GM18517 (cell line): ENCODE results near the gene ZNF142.
A peak's percentile ranks its signal among the peaks of the same experiment; 100 is the strongest.
"Not testable (repeated sequence)": the region's sequence is repeated elsewhere in the genome, so short reads cannot be mapped to it uniquely, and the experiment has no call there.

Experiments used
- ATAC-seq: cut with Tn5 transposase; IDR thresholded peaks from one replicate; pipeline ENCODE4 v1.9.1; 2021; ENCODE audit warnings: mild to moderate bottlenecking, moderate library complexity; ENCODE audit not compliant: unreplicated experiment

Gene ZNF142

GRCh38 chr2:218659258-218659987 lies at the start of gene ZNF142, which contains the start of gene BCS1L:
TSS of gene ZNF142 (minus strand) at chr2:218659623. CDS start at chr2:218656429, 3,194 bp downstream.
TSS of gene BCS1L (plus strand) at chr2:218659683. CDS start at chr2:218660988, 1,305 bp downstream.
- peak; percentile 73 for ATAC-seq

GRCh38 chr2:218708086-218708485 lies 48.7 kb upstream of the ZNF142 start:
- ATAC-seq, result no peak

- ATAC-seq, result no peak
These were observed 43.9 kb upstream of the ZNF142 start for GRCh38 chr2:218703341-218703740.

- ATAC-seq, result no peak
These were observed 42.4 kb upstream of the ZNF142 start for GRCh38 chr2:218701806-218702205.

- ATAC-seq, result no peak
These were observed 39.5 kb upstream of the ZNF142 start for GRCh38 chr2:218698885-218699284.

GRCh38 chr2:218694405-218695145 lies 35.2 kb upstream of the ZNF142 start:
- no peak for ATAC-seq

GRCh38 chr2:218691234-218691633 lies 31.8 kb upstream of the ZNF142 start:
- no peak for ATAC-seq

GRCh38 chr2:218687400-218688060 lies 28.1 kb upstream of the ZNF142 start:
- ATAC-seq, result not testable (repeated sequence)

- ATAC-seq, result no peak
These were observed 20.6 kb upstream of the ZNF142 start for GRCh38 chr2:218680061-218680460.

- no peak for ATAC-seq
These were observed 19.7 kb upstream of the ZNF142 start for GRCh38 chr2:218679119-218679518.

GRCh38 chr2:218671654-218672566 lies 12.5 kb upstream of the ZNF142 start, which contains the start of the genes RNF25 and STK36:
TSS of gene RNF25 (minus strand) at chr2:218672002. CDS start at chr2:218671970, 32 bp downstream.
TSS of gene STK36 (plus strand) at chr2:218672086. CDS start at chr2:218672830, 744 bp downstream.
- peak; percentile 91 for ATAC-seq

- peak; percentile 17 for ATAC-seq
These were observed 11.8 kb upstream of the ZNF142 start for GRCh38 chr2:218671097-218671653.

GRCh38 chr2:218664653-218665052 lies 5.2 kb upstream of the ZNF142 start:
- no peak for ATAC-seq

GRCh38 chr2:218663901-218664300 lies 4.5 kb upstream of the ZNF142 start:
- ATAC-seq, result no peak

GRCh38 chr2:218662827-218663226 lies 3.4 kb upstream of the ZNF142 start:
- ATAC-seq, result no peak

- no peak for ATAC-seq
These were observed 3.0 kb upstream of the ZNF142 start for GRCh38 chr2:218662377-218662776.

GRCh38 chr2:218659988-218660358 lies 550 bp upstream of the ZNF142 start:
- no peak for ATAC-seq

- ATAC-seq, result peak; percentile 42
These were observed 659 bp downstream of the ZNF142 start for GRCh38 chr2:218658671-218659257.

GRCh38 chr2:218655751-218656150 lies 3.7 kb downstream of the ZNF142 start:
- no peak for ATAC-seq

GRCh38 chr2:218648787-218649100 lies 10.7 kb downstream of the ZNF142 start:
- no peak for ATAC-seq
